IPS-20b (cell line): Measurements from ENCODE around the gene TXNRD2.
"Not testable (repeated sequence)": the region's sequence is repeated elsewhere in the genome, so short reads cannot be mapped to it uniquely, and the experiment has no call there.

Experiments used
- H3K27ac ChIP-seq: one replicate; pipeline ENCODE4 v1.5.1; 2013; ENCODE audit warnings: low read length
- H3K27me3 ChIP-seq: 2 replicates; pipeline ENCODE4 v1.6.1; 2013; ENCODE audit warnings: mild to moderate bottlenecking, low read length, inconsistent platforms; ENCODE audit not compliant: insufficient read depth
- H3K36me3 ChIP-seq: 2 replicates; pipeline ENCODE4 v1.6.1; 2013; ENCODE audit warnings: low read depth, mild to moderate bottlenecking, inconsistent platforms, low read length, moderate library complexity; ENCODE audit not compliant: insufficient read depth
- H3K4me1 ChIP-seq: 2 replicates; pipeline ENCODE4 v1.6.1; 2013; ENCODE audit warnings: mild to moderate bottlenecking, control low read depth, inconsistent platforms, low read length, moderate library complexity; ENCODE audit not compliant: insufficient read depth
- H3K4me3 ChIP-seq: 2 replicates; pipeline ENCODE4 v1.5.1; 2013; ENCODE audit warnings: mild to moderate bottlenecking, low read length, inconsistent platforms
- H3K9ac ChIP-seq: 2 replicates; pipeline ENCODE4 v1.6.1; 2013; ENCODE audit warnings: low read depth, mild to moderate bottlenecking, inconsistent platforms, low read length, moderate library complexity
- H3K9me3 ChIP-seq: 2 replicates; pipeline ENCODE4 v1.6.1; 2013; ENCODE audit warnings: mild to moderate bottlenecking, low read depth, low read length, inconsistent platforms; ENCODE audit not compliant: insufficient read depth

The TXNRD2 gene

GRCh38 chr22:19910180-19910744 lies 31.4 kb downstream of the TXNRD2 start:
- Histone ChIP-seq H3K9me3 (no peaks in the 10 kb centered on the region), H3K27me3 (no peaks in the 10 kb centered on the region), H3K4me3 (no peak overlapping the region), H3K27ac (no peak overlapping the region), H3K4me1 (no peaks in the 10 kb centered on the region), H3K9ac (no peak overlapping the region), H3K36me3 (peaks cover 18% of the 10 kb centered on the region)

GRCh38 chr22:19909350-19910179 lies 32.1 kb downstream of the TXNRD2 start:
- H3K27ac ChIP-seq, result no peak overlapping the region
- H3K36me3 ChIP-seq, result peaks cover 11% of the 10 kb centered on the region
- H3K9me3 ChIP-seq, result no peaks in the 10 kb centered on the region
- no peaks in the 10 kb centered on the region for H3K27me3 ChIP-seq
- no peak overlapping the region for H3K9ac ChIP-seq
- H3K4me1 ChIP-seq, result no peaks in the 10 kb centered on the region
- no peak overlapping the region for H3K4me3 ChIP-seq

GRCh38 chr22:19907902-19908301 lies 33.7 kb downstream of the TXNRD2 start:
- not testable (repeated sequence) for H3K36me3 ChIP-seq, H3K27ac ChIP-seq, H3K4me3 ChIP-seq, H3K4me1 ChIP-seq, H3K27me3 ChIP-seq, H3K9me3 ChIP-seq, H3K9ac ChIP-seq

GRCh38 chr22:19906864-19907263 lies 34.8 kb downstream of the TXNRD2 start:
- H3K27ac ChIP-seq, H3K4me3 ChIP-seq, H3K27me3 ChIP-seq, H3K36me3 ChIP-seq, H3K9me3 ChIP-seq, H3K9ac ChIP-seq: not testable (repeated sequence)
- H3K4me1 ChIP-seq, result peaks cover 12% of the 10 kb centered on the region; the same call in 1 of the 2 replicates

- Histone ChIP-seq H3K27ac (no peak overlapping the region), H3K4me3 (no peak overlapping the region), H3K9me3 (no peaks in the 10 kb centered on the region), H3K27me3 (no peaks in the 10 kb centered on the region), H3K36me3 (no peaks in the 10 kb centered on the region), H3K9ac (no peak overlapping the region), H3K4me1 (peaks cover 12% of the 10 kb centered on the region; the same call in 1 of the 2 replicates)
Measured at GRCh38 chr22:19905347-19906276, 36.0 kb downstream of the TXNRD2 start.

- H3K9ac ChIP-seq, result no peak overlapping the region
- no peaks in the 10 kb centered on the region for H3K27me3 ChIP-seq
- no peak overlapping the region for H3K4me3 ChIP-seq
- H3K9me3 ChIP-seq, result no peaks in the 10 kb centered on the region
- H3K36me3 ChIP-seq, result no peaks in the 10 kb centered on the region
- H3K4me1 ChIP-seq, result peaks cover 12% of the 10 kb centered on the region; the same call in 1 of the 2 replicates
- H3K27ac ChIP-seq, result no peak overlapping the region
Measured at GRCh38 chr22:19904935-19905334, 36.7 kb downstream of the TXNRD2 start.

GRCh38 chr22:19904174-19904856 lies 37.3 kb downstream of the TXNRD2 start:
- peaks cover 12% of the 10 kb centered on the region; the same call in 1 of the 2 replicates for H3K4me1 ChIP-seq
- no peak overlapping the region for H3K4me3 ChIP-seq
- H3K9ac ChIP-seq, result no peak overlapping the region
- H3K36me3 ChIP-seq, result no peaks in the 10 kb centered on the region
- H3K27ac ChIP-seq, result no peak overlapping the region
- no peaks in the 10 kb centered on the region for H3K27me3 ChIP-seq
- H3K9me3 ChIP-seq, result no peaks in the 10 kb centered on the region

- Histone ChIP-seq H3K27ac (no peak overlapping the region), H3K4me1 (peaks cover 12% of the 10 kb centered on the region; the same call in 1 of the 2 replicates), H3K27me3 (no peaks in the 10 kb centered on the region), H3K4me3 (no peak overlapping the region), H3K9ac (no peak overlapping the region), H3K9me3 (no peaks in the 10 kb centered on the region), H3K36me3 (no peaks in the 10 kb centered on the region)
Measured at GRCh38 chr22:19903513-19903912, 38.1 kb downstream of the TXNRD2 start.

- Histone ChIP-seq H3K27me3 (no peaks in the 10 kb centered on the region), H3K36me3 (no peaks in the 10 kb centered on the region), H3K9ac (no peak overlapping the region), H3K27ac (no peak overlapping the region), H3K4me3 (no peak overlapping the region), H3K4me1 (peaks cover 12% of the 10 kb centered on the region; the same call in 1 of the 2 replicates), H3K9me3 (no peaks in the 10 kb centered on the region)
Measured at GRCh38 chr22:19903031-19903430, 38.6 kb downstream of the TXNRD2 start.

GRCh38 chr22:19902245-19902715 lies 39.3 kb downstream of the TXNRD2 start:
- Histone ChIP-seq H3K9ac (no peak overlapping the region), H3K27ac (no peak overlapping the region), H3K36me3 (no peaks in the 10 kb centered on the region), H3K4me1 (peaks cover 12% of the 10 kb centered on the region; the same call in 1 of the 2 replicates), H3K9me3 (no peaks in the 10 kb centered on the region), H3K27me3 (no peaks in the 10 kb centered on the region), H3K4me3 (no peak overlapping the region)
